HG02763 (cell line): ENCODE results near the gene ICE2.

ENCODE experiments used
- ATAC-seq: cut with Tn5 transposase; IDR thresholded peaks from one replicate; pipeline ENCODE4 v1.9.1; 2021; ENCODE audit warnings: mild to moderate bottlenecking, moderate library complexity; ENCODE audit not compliant: unreplicated experiment

The ICE2 gene

GRCh38 chr15:60391722-60392315 is 87.1 kb downstream of the ICE2 start:
- ATAC-seq, result no peak

GRCh38 chr15:60390871-60391501 is 88.0 kb downstream of the ICE2 start:
- no peak for ATAC-seq

- ATAC-seq, result no peak
Measured at GRCh38 chr15:60390231-60390630, 88.7 kb downstream of the ICE2 start.

- peak; percentile 65 for ATAC-seq
Measured at GRCh38 chr15:60389261-60390077, 89.5 kb downstream of the ICE2 start.

- ATAC-seq, result no peak
Measured at GRCh38 chr15:60387321-60387720, 91.6 kb downstream of the ICE2 start.

GRCh38 chr15:60386615-60387014 is 92.3 kb downstream of the ICE2 start:
- no peak for ATAC-seq

- no peak for ATAC-seq
Measured at GRCh38 chr15:60385620-60386552, 93.1 kb downstream of the ICE2 start.

- ATAC-seq, result no peak
Measured at GRCh38 chr15:60384526-60385126, 94.3 kb downstream of the ICE2 start.

- no peak for ATAC-seq
Measured at GRCh38 chr15:60384053-60384452, 94.9 kb downstream of the ICE2 start.

GRCh38 chr15:60382773-60383674 is 95.9 kb downstream of the ICE2 start:
- ATAC-seq, result no peak

GRCh38 chr15:60381148-60381788 is 97.7 kb downstream of the ICE2 start:
- no peak for ATAC-seq

GRCh38 chr15:60379525-60380274 is 99.2 kb downstream of the ICE2 start:
- no peak for ATAC-seq

- ATAC-seq, result no peak
Measured at GRCh38 chr15:60379185-60379524, 99.8 kb downstream of the ICE2 start.

- ATAC-seq, result no peak
Measured at GRCh38 chr15:60376677-60377095, 102.3 kb downstream of the ICE2 start.

GRCh38 chr15:60375306-60375705 is 103.6 kb downstream of the ICE2 start:
- no peak for ATAC-seq

- no peak for ATAC-seq
Measured at GRCh38 chr15:60374628-60375081, 104.3 kb downstream of the ICE2 start.

GRCh38 chr15:60374209-60374608 is 104.7 kb downstream of the ICE2 start:
- no peak for ATAC-seq

GRCh38 chr15:60373745-60374144 is 105.2 kb downstream of the ICE2 start:
- ATAC-seq, result no peak
